ENCODE results near the gene NTN1.

DNA sequence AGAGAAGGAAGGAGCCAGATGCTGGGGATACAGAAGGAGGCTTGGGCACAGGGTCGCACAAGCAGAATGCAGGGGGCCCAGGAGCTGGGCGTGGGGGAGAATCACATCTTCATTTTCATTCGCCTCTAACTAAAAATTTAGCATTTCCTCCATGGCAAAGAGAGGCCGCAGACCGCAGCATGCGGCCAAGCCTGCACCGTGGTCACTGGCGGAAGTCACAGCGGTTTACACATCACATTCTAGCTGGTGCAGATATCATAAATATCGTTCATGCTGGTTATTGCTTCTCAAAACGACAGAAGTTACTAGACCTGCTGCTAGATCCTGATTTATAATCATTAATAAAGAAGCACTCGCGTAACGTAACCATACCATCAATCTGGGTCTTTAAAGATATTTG, 162.0 kb downstream of the NTN1 start:
- TF ChIP-seq, protein P1, sequence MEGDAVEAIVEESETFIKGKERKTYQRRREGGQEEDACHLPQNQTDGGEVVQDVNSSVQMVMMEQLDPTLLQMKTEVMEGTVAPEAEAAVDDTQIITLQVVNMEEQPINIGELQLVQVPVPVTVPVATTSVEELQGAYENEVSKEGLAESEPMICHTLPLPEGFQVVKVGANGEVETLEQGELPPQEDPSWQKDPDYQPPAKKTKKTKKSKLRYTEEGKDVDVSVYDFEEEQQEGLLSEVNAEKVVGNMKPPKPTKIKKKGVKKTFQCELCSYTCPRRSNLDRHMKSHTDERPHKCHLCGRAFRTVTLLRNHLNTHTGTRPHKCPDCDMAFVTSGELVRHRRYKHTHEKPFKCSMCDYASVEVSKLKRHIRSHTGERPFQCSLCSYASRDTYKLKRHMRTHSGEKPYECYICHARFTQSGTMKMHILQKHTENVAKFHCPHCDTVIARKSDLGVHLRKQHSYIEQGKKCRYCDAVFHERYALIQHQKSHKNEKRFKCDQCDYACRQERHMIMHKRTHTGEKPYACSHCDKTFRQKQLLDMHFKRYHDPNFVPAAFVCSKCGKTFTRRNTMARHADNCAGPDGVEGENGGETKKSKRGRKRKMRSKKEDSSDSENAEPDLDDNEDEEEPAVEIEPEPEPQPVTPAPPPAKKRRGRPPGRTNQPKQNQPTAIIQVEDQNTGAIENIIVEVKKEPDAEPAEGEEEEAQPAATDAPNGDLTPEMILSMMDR (tag by site-specific recombination; IDR thresholded peaks at IDR 0.05), result no peak
- TF ChIP-seq MYNN (tag by site-specific recombination; IDR thresholded peaks at IDR 0.05; ENCODE audit: borderline replicate concordance) (no peak), ZNF155 (tag by site-specific recombination; IDR thresholded peaks at IDR 0.05) (no peak), ZNF184 (tag by site-specific recombination; IDR thresholded peaks at IDR 0.05) (no peak), GLIS1 (tag by site-specific recombination; IDR thresholded peaks at IDR 0.05) (no peak), ZNF701 (tag by site-specific recombination; IDR thresholded peaks at IDR 0.05) (no peak), ZNF335 (tag by site-specific recombination; conservative IDR thresholded peaks at IDR 0.05) (no peak)

Data from HEK293 (cell line).